IMR-90 (cell line): ENCODE results near the gene LRRC31. TPM values are rescaled to one million over a fixed set of nuclear protein-coding genes. Genes with fewer than 3 reads are reported as not detected.

Experiments
- ATAC-seq: fragments of 200-7000 bp; cut with Tn5 transposase; 2 replicates; pipeline ENCODE4 v1.9.1; 2020; ENCODE audit warnings: low read depth, mild to moderate bottlenecking, moderate library complexity
- BruUV-seq: library from RNA; stranded (reverse); fragments of 400-500 nt; replicated peaks from 2 replicates; lab custom pipeline; 2021; lab: Mats Ljungman, UMichigan
- CTCF ChIA-PET: fragments of 300-600 bp; formaldehyde crosslinking; extraction: SDS; loops from one replicate; lab custom pipeline; 2021; ENCODE audit warnings: antibody characterized with exemption; lab: Yijun Ruan, JAX
- POLR2A ChIA-PET: fragments of 300-600 bp; sonication (Branson Sonifier 250); formaldehyde crosslinking; loops from one replicate; lab custom pipeline; 2022; ENCODE audit warnings: antibody characterized with exemption; ENCODE audit not compliant: unreplicated experiment; lab: Charles Lee
- DNase-seq: peaks from one replicate; pipeline ENCODE4 v3.0.0; 2013
- H2AFZ ChIP-seq: replicated peaks from 2 replicates; pipeline ENCODE3; 2013; ENCODE audit warnings: low read length, mild to moderate bottlenecking; ENCODE audit not compliant: poor library complexity
- H2AK5ac ChIP-seq: 2 replicates; pipeline ENCODE4 v1.6.1; 2013; ENCODE audit warnings: low read depth, low read length, inconsistent platforms
- H2AK9ac ChIP-seq: replicated peaks from 2 replicates; pipeline ENCODE3; 2013; ENCODE audit warnings: mild to moderate bottlenecking, low read depth, low read length, moderate library complexity; ENCODE audit not compliant: poor library complexity
- H2BK120ac ChIP-seq: 2 replicates; pipeline ENCODE4 v1.6.1; 2013; ENCODE audit warnings: low read depth, low read length, inconsistent platforms
- H2BK15ac ChIP-seq: 3 replicates; pipeline ENCODE4 v1.6.1; 2013; ENCODE audit warnings: low read depth, low read length, inconsistent platforms
- H2BK20ac ChIP-seq: 2 replicates; pipeline ENCODE4 v1.6.1; 2013; ENCODE audit warnings: low read depth, mild to moderate bottlenecking, inconsistent platforms, low read length, moderate library complexity
- H2BK5ac ChIP-seq: 2 replicates; pipeline ENCODE4 v1.6.1; 2013; ENCODE audit warnings: mild to moderate bottlenecking, low read depth, low read length, inconsistent platforms; ENCODE audit not compliant: poor library complexity, severe bottlenecking
- H3K14ac ChIP-seq: replicated peaks from 2 replicates; pipeline ENCODE4 v1.6.1; 2013; ENCODE audit warnings: low read depth, low read length, inconsistent platforms
- H3K18ac ChIP-seq: 2 replicates; pipeline ENCODE4 v1.6.1; 2013; ENCODE audit warnings: low read depth, low read length, control low read depth
- H3K23ac ChIP-seq: 2 replicates; pipeline ENCODE4 v1.6.1; 2013; ENCODE audit warnings: low read depth, low read length, inconsistent platforms
- H3K27ac ChIP-seq: 2 replicates; pipeline ENCODE4 v1.5.1; 2013; ENCODE audit warnings: mild to moderate bottlenecking, control low read depth, low read length; ENCODE audit not compliant: insufficient read depth
- H3K27me3 ChIP-seq: 2 replicates; pipeline ENCODE4 v1.6.1; 2013; ENCODE audit warnings: low read length; ENCODE audit not compliant: control insufficient read depth, insufficient read depth
- H3K36me3 ChIP-seq: 2 replicates; pipeline ENCODE4 v1.6.1; 2013; ENCODE audit warnings: low read length, mixed read lengths; ENCODE audit not compliant: control insufficient read depth, insufficient read depth
- H3K4ac ChIP-seq: 2 replicates; pipeline ENCODE4 v1.6.1; 2013; ENCODE audit warnings: low read depth, low read length, inconsistent platforms
- H3K4me1 ChIP-seq: 2 replicates; pipeline ENCODE4 v1.6.1; 2013; ENCODE audit warnings: low read length, mixed read lengths; ENCODE audit not compliant: control insufficient read depth, insufficient read depth
- H3K4me2 ChIP-seq: 2 replicates; pipeline ENCODE4 v1.6.1; 2013; ENCODE audit warnings: low read depth, mild to moderate bottlenecking, control low read depth, low read length, moderate library complexity
- H3K4me3 ChIP-seq: 2 replicates; pipeline ENCODE4 v1.5.1; 2013; ENCODE audit warnings: low read depth, mild to moderate bottlenecking, control low read depth, low read length, moderate library complexity; ENCODE audit not compliant: insufficient read depth
- H3K56ac ChIP-seq: 2 replicates; pipeline ENCODE4 v1.6.1; 2013; ENCODE audit warnings: low read length, inconsistent platforms; ENCODE audit not compliant: insufficient read depth; ENCODE audit errors: extremely low read depth
- H3K79me1 ChIP-seq, 2 experiments: 2 replicates each; pipeline ENCODE4 v1.6.1; 2013; ENCODE audit warnings: low read length in 2 of 2, inconsistent platforms in 1 of 2, low read depth in 1 of 2
- H3K9ac ChIP-seq: 2 replicates; pipeline ENCODE4 v1.6.1; 2013; ENCODE audit warnings: low read depth, low read length, control low read depth
- H3K9me1 ChIP-seq: 2 replicates; pipeline ENCODE4 v1.6.1; 2013; ENCODE audit warnings: low read length, inconsistent platforms; ENCODE audit not compliant: insufficient read depth
- H3K9me3 ChIP-seq: 2 replicates; pipeline ENCODE4 v1.6.1; 2013; ENCODE audit warnings: low read length; ENCODE audit not compliant: control insufficient read depth, insufficient read depth
- H4K20me1 ChIP-seq: 2 replicates; pipeline ENCODE4 v1.6.1; 2013; ENCODE audit warnings: low read length, inconsistent platforms; ENCODE audit not compliant: insufficient read depth
- H4K5ac ChIP-seq: 2 replicates; pipeline ENCODE4 v1.6.1; 2013; ENCODE audit warnings: mild to moderate bottlenecking, low read depth, low read length, control low read depth
- H4K8ac ChIP-seq, 2 experiments: 2 replicates each; pipeline ENCODE4 v1.6.1; 2013; ENCODE audit warnings: low read depth in 2 of 2, low read length in 2 of 2, control low read depth in 1 of 2, inconsistent platforms in 1 of 2
- H4K91ac ChIP-seq: 2 replicates; pipeline ENCODE4 v1.6.1; 2013; ENCODE audit warnings: low read depth, low read length, inconsistent platforms; ENCODE audit not compliant: insufficient read depth
- BHLHE40 ChIP-seq: fragments of 150-350 bp; IDR thresholded peaks from 2 replicates; pipeline ENCODE4 v1.6.1; 2016; ENCODE audit warnings: mild to moderate bottlenecking, low read depth, low read length
- ELK1 ChIP-seq: fragments of 150-350 bp; IDR thresholded peaks from 2 replicates; pipeline ENCODE4 v1.6.1; 2016; ENCODE audit warnings: low read depth, mild to moderate bottlenecking, low read length, moderate library complexity, borderline replicate concordance
- MXI1 ChIP-seq: IDR thresholded peaks from 2 replicates; pipeline ENCODE4 v1.6.1; 2012; ENCODE audit warnings: low read depth, mild to moderate bottlenecking, low read length, moderate library complexity, borderline replicate concordance
- POLR2A ChIP-seq: IDR thresholded peaks from 2 replicates; pipeline ENCODE4 v1.6.1; 2012; ENCODE audit warnings: mild to moderate bottlenecking, low read depth, low read length
- RAD21 ChIP-seq: IDR thresholded peaks from 2 replicates; pipeline ENCODE4 v1.6.1; 2012; ENCODE audit warnings: low read length, improper control_type of control experiment
- WGBS, 2 experiments: methylation state at CpG; one replicate each; pipeline versions ENCODE4 v1.1.5 to v1.1.7; 2013; ENCODE audit warnings: missing lambda C conversion rate in 2 of 2; ENCODE audit not compliant: insufficient read length in 1 of 2; ENCODE audit errors: extremely low coverage in 2 of 2; 5-methylcytosine and 5-hydroxymethylcytosine counted together
- dilution Hi-C: fragments of 300-500 bp; cut with HindIII; formaldehyde crosslinking; loops from one replicate; pipeline ENCODE4 v1.14.3; 2018; ENCODE audit warnings: low sequenced_read_pairs; ENCODE audit not compliant: unreplicated experiment
- in situ Hi-C: fragments of 300-500 bp; cut with MboI; formaldehyde crosslinking; loops from 3 replicates; pipeline ENCODE4 v1.14.3; 2019; ENCODE audit warnings: low sequenced_read_pairs, inconsistent platforms, mixed read lengths
- intact Hi-C: fragments of 100-400 bp; cut with micrococcal nuclease; formaldehyde crosslinking; loops from 2 replicates; pipeline ENCODE4 v1.10.0; 2022
- polyA plus RNA-seq, 3 experiments: library from polyadenylated mRNA; depleted of rRNA; stranded (reverse); fragments of >200 nt; gene quantifications; 2 replicates each; pipeline ENCODE4 v1.2.3, GENCODE V29; 2012; ENCODE audit warnings: low replicate concordance in 1 of 3
- total RNA-seq: library from RNA; depleted of rRNA; stranded (reverse); fragments of >200 nt; gene quantifications from 2 replicates; pipeline ENCODE4 v1.2.3, GENCODE V29; 2012

LRRC31 gene
- total and polyA plus RNA-seq, 2 of the 4 experiments (the other 2 are of a cell fraction), result not detected

- Histone ChIP-seq H4K20me1 (no peaks in the 10 kb centered on the region), H3K9ac (no peak overlapping the region), H4K91ac (no peak overlapping the region), H2BK5ac (no peak overlapping the region), H2AFZ (no peak overlapping the region), H4K5ac (no peak overlapping the region), H3K4me3 (no peak overlapping the region), H3K36me3 (no peaks in the 10 kb centered on the region), H3K27ac (no peak overlapping the region), H3K18ac (no peak overlapping the region), H3K27me3 (peaks cover 3% of the 10 kb centered on the region; the same call in 1 of the 2 replicates), H2BK20ac (no peak overlapping the region), H4K8ac (no peak overlapping the region), H2BK120ac (no peak overlapping the region), H2AK5ac (no peak overlapping the region), H3K9me3 (no peaks in the 10 kb centered on the region), H2BK15ac (no peak overlapping the region), H3K4ac (no peak overlapping the region), H3K4me2 (no peak overlapping the region), H3K23ac (no peak overlapping the region), H3K9me1 (no peaks in the 10 kb centered on the region), H3K56ac (no peak overlapping the region), H2AK9ac (no peak overlapping the region), H3K79me1 (no peaks in the 10 kb centered on the region), H3K4me1 (no peaks in the 10 kb centered on the region), H3K14ac (no peak overlapping the region)
- no peak for ATAC-seq
- dilution Hi-C loops (no loop called here), in situ Hi-C loops (no loop called here), intact Hi-C loops (no loop called here)
- no peak for DNase-seq
- ChIA-PET POLR2A (no interaction called here), CTCF (interaction anchor here (1.1 kb wide), 1 partner anchor 14 kb away, joined by 3 read pairs; no protein-coding TSS in a partner anchor)
- TF ChIP-seq BHLHE40 (no peak), RAD21 (no peak), ELK1 (no peak), POLR2A (no peak), MXI1 (no peak)
- 100% methylated on average over 2 of the region's 4 CpGs; no CpG with 5 or more reads in 1 of the 2 experiments for WGBS, 2 experiments
- no TSS peak for BruUV-seq
Measured at GRCh38 chr3:169880576-169881250, 11.0 kb upstream of the LRRC31 start.
